Astrocyte of the spinal cord (primary cell): ENCODE data around the gene TP53I13.

ENCODE experiments used
- DNase-seq: peaks from one replicate; pipeline ENCODE4 v3.0.0; 2011; ENCODE audit warnings: low read depth, low spot score
- H3K4me3 ChIP-seq: 2 replicates; pipeline ENCODE4 v1.5.1; 2011; ENCODE audit warnings: low read depth, mild to moderate bottlenecking, low read length, moderate library complexity
- in situ Hi-C: cut with HindIII; loops from 2 replicates; pipeline ENCODE4 v1.10.0; 2017; ENCODE audit warnings: low sequenced_read_pairs
- TF ChIP-seq, protein P1 (sequence below): IDR thresholded peaks from 2 replicates; pipeline ENCODE4 v1.5.1; 2012; ENCODE audit warnings: low read depth, mild to moderate bottlenecking, low read length, inconsistent platforms

Gene TP53I13

DNA sequence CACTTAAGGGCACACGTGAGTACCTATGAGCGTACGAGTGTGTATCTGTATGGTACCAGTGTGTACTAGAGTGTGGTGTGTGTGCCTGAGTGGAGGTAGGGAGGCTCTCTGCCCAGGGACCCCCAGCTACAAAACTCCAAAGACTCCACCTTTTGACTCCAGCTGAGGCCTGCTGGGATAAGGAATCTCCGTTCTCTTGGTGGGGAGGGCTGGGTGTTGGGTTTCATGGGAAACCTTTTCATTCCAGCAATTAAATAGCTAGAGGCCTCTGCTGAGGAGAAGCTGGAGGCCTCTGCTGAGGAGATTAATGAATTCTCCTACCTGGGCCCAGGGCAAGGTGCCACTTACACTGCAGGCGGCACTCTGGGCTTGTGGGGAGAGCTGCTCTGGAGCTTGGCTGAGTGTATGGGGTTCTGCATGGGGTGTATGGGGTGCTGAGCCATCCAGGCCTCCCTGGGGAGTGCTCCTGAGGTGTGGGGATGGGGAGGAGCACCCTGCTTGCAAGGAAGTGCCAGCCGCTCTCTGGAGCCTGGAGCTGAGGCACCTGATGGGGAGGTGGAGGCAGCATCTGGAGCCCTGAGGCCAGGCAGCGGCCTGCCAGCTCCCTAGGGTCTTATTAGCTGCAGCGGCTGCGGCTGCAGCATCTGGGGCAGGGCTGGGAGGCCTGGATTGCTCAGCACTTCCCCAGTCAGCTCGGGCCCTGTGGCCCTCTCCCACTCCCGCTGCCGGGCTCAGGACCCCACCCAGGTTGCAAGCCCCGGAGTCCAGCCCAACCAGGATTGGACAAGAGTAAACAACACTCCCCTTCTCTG lies 29.1 kb downstream of the TP53I13 start:
- DNase-seq, result no peak
- TF ChIP-seq, protein P1, sequence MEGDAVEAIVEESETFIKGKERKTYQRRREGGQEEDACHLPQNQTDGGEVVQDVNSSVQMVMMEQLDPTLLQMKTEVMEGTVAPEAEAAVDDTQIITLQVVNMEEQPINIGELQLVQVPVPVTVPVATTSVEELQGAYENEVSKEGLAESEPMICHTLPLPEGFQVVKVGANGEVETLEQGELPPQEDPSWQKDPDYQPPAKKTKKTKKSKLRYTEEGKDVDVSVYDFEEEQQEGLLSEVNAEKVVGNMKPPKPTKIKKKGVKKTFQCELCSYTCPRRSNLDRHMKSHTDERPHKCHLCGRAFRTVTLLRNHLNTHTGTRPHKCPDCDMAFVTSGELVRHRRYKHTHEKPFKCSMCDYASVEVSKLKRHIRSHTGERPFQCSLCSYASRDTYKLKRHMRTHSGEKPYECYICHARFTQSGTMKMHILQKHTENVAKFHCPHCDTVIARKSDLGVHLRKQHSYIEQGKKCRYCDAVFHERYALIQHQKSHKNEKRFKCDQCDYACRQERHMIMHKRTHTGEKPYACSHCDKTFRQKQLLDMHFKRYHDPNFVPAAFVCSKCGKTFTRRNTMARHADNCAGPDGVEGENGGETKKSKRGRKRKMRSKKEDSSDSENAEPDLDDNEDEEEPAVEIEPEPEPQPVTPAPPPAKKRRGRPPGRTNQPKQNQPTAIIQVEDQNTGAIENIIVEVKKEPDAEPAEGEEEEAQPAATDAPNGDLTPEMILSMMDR, result no peak
- H3K4me3 ChIP-seq, result no peak overlapping the region
- in situ Hi-C loops, result no loop called here

GRCh38 chr17:29603109-29603674 lies 34.7 kb downstream of the TP53I13 start:
- H3K4me3 ChIP-seq, result no peak overlapping the region
- no peak for DNase-seq

DNA sequence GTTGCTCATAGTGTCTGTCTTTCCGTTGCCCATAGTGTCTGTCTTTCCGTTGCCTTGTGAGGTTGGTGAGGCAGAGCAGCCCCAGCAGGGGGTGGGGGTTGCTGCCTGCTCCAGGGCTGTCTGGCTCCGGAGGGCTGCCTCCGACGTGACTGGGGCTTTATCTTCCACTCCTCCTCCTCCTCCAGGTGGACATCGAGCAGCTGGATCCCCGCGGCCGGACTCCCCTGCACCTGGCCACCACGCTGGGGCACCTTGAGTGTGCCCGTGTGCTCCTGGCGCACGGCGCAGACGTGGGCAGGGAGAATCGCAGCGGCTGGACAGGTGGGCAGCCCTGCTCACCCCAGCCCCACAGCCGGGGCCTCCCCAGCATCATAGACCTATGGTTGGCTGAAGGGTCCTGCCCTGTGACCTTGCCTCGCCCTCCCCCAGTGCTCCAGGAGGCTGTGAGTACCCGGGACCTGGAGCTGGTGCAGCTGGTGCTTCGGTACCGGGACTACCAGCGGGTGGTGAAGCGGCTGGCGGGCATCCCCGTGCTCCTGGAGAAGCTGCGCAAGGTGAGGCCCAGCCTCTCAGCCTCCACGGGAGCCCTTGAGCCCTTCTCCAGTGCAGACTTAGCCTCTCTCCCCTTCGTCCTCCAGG lies 39.2 kb downstream of the TP53I13 start:
- no peak for DNase-seq
- H3K4me3 ChIP-seq, result no peak overlapping the region
- TF ChIP-seq, protein P1, result no peak
- in situ Hi-C loops, result no loop called here

More at GRCh38 chr17:29603109-29603674, 34.7 kb downstream of the TP53I13 start:
- in situ Hi-C loops, result no loop called here
- TF ChIP-seq, protein P1, result no peak

GRCh38 chr17:29608986-29609385 lies 40.5 kb downstream of the TP53I13 start:
- TF ChIP-seq, protein P1, result no peak
- DNase-seq, result no peak

DNA sequence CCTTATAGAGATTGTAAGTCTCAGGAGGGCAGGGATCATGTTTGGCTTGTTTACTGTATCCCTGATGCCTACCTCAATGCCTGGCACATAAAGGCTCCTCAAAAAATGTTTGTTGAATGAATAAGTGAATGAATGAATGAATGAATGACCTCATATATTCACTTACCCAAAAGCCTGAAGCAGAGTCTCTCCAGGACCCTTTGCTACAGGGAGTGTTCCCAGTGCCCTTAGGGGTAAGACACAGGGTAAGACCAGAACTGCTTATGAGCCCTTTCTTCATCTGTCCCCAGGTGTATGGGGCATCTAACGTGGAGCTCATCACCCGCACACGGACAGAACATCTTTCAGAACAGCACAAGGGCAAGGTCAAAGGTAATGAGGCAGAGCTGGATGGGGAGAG lies 41.9 kb downstream of the TP53I13 start:
- in situ Hi-C loops, result no loop called here
- H3K4me3 ChIP-seq, result no peak overlapping the region
- no peak for DNase-seq
- TF ChIP-seq, protein P1, result no peak

More at GRCh38 chr17:29608986-29609385, 40.5 kb downstream of the TP53I13 start:
- in situ Hi-C loops, result no loop called here
- no peak overlapping the region for H3K4me3 ChIP-seq

DNA sequence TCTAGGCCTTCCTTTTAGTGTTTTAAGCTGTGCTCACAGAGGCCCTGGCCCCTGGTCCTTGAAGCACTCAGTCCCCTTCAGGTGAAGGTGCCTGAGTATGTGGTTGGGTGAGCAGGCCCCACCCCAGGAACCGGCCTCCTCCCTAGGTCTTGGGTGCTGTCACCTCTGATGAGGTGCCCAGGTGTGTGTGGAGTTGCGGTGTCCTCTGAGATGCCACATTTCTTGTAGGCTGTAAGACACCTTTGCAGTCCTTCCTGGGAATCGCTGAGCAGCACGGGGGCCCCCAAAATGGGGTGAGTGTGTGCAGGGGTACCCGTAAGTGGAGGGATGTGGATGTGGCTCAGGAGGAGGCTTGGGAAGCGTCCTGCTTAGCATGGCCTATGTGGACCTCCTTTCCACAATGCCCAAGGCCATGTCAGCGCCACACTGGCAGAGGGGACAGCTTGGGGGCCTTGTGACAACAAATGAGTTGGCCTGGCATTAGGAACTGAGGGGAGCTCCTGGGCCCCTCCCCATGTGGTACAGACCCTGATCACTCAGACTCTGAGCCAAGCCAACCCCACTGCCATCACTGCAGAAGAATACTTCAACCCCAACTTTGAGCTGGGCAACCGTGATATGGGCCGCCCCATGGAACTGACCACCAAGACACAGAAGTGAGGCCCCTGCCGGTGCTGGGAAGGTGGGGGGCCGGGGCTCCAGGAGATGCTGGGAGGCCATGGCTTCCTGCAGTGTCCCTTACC lies 43.0 kb downstream of the TP53I13 start:
- in situ Hi-C loops, result no loop called here
- H3K4me3 ChIP-seq, result no peak overlapping the region
- DNase-seq, result no peak
- TF ChIP-seq, protein P1, result no peak
